A549 (cell line): Measurements from ENCODE around the gene FLT3LG.

Experiments
- BHLHE40 ChIP-seq: IDR thresholded peaks from 2 replicates; pipeline ENCODE4 v1.6.1; 2012; ENCODE audit warnings: low read depth, low read length, inconsistent platforms
- CTCF ChIP-seq: fragments of >200 bp; sonication (Bioruptor Twin); formaldehyde crosslinking; IDR thresholded peaks from 3 replicates; pipeline ENCODE4 v1.5.1; 2016
- FOSL2 ChIP-seq, 2 experiments: fragments of 450-650 bp in 1 of 2; fragments of >200 bp in 1 of 2; sonication (Bioruptor Twin) in 1 of 2; formaldehyde crosslinking; IDR thresholded peaks; 2 replicates each; pipeline versions ENCODE4 v1.5.0 to v1.6.1; 2016 to 2020; ENCODE audit warnings: mild to moderate bottlenecking in 1 of 2, moderate library complexity in 1 of 2
- MAZ ChIP-seq: fragments of 150-350 bp; IDR thresholded peaks from 2 replicates; pipeline ENCODE4 v1.6.1; 2014; ENCODE audit warnings: antibody characterized with exemption, low read depth, low read length, borderline replicate concordance
- POLR2A ChIP-seq: IDR thresholded peaks from 2 replicates; pipeline ENCODE4 v1.6.1; 2012; ENCODE audit warnings: mild to moderate bottlenecking, low read length
- RAD21 ChIP-seq, 2 experiments: fragments of >200 bp in 1 of 2; sonication (Bioruptor Twin) in 1 of 2; formaldehyde crosslinking in 1 of 2; IDR thresholded peaks in 1 of 2; conservative IDR thresholded peaks in 1 of 2; 2 replicates in 1 of 2; 3 replicates in 1 of 2; pipeline ENCODE4 v1.6.1; 2012 to 2018; ENCODE audit warnings: inconsistent platforms in 1 of 2
- RFX5 ChIP-seq: fragments of 450-650 bp; IDR thresholded peaks from 2 replicates; pipeline ENCODE4 v1.7.1; 2014; ENCODE audit warnings: antibody characterized with exemption, mild to moderate bottlenecking, moderate library complexity
- SREBF2 ChIP-seq: fragments of 450-650 bp; IDR thresholded peaks from 2 replicates; pipeline ENCODE4 v1.6.1; 2014; ENCODE audit warnings: mild to moderate bottlenecking, moderate library complexity
- TF ChIP-seq, protein P1 (sequence below): fragments of >200 bp; sonication (Bioruptor Twin); formaldehyde crosslinking; IDR thresholded peaks from 3 replicates; pipeline ENCODE4 v1.6.1; 2016

DNA sequence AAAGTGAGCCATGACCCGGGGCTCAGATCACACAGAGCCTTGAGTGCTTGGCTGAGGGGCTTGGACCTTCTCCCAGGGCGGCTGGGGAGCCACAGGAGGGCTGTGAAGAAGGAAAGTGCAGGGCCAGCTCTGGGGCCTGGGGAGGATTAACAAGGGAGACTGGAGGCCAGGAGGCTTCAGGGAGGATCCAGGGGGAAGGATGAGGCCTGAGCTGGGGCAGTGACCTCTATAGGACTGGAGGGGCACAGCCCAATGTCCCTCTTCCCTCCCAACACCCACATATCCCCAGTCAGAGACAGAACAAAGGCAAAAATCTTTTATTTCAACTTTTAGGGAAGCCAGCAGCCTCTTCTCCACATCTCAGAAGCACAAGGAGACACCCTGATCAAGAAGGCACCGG is 28.0 kb upstream of the FLT3LG start:
- TF ChIP-seq, protein P1, sequence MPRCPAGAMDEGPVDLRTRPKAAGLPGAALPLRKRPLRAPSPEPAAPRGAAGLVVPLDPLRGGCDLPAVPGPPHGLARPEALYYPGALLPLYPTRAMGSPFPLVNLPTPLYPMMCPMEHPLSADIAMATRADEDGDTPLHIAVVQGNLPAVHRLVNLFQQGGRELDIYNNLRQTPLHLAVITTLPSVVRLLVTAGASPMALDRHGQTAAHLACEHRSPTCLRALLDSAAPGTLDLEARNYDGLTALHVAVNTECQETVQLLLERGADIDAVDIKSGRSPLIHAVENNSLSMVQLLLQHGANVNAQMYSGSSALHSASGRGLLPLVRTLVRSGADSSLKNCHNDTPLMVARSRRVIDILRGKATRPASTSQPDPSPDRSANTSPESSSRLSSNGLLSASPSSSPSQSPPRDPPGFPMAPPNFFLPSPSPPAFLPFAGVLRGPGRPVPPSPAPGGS: no peak
- TF ChIP-seq POLR2A (no peak), CTCF (no peak), RAD21 (conservative IDR thresholded peaks at IDR 0.05 in 1 of 2, IDR thresholded peaks at IDR 0.05 in 1 of 2) (no peak), FOSL2 (IDR thresholded peaks at IDR 0.05) (no peak), FOSL2 (CRISPR knock-in tag; IDR thresholded peaks at IDR 0.05) (no peak), BHLHE40 (no peak), SREBF2 (no peak), RFX5 (no peak), MAZ (no peak)
